Measurements from ENCODE around the gene PNLIPRP3. TPM values are rescaled to one million over a fixed set of nuclear protein-coding genes. Genes with fewer than 3 reads are reported as not detected.

Gene PNLIPRP3
- total and polyA plus RNA-seq, 12 donors, result not detected

- peaks cover 0 to 8% (median 0%) of the 10 kb centered on the region in 7 donors for H3K27me3 ChIP-seq
- no peak overlapping the region for H3K27ac ChIP-seq
- TF ChIP-seq CTCF (IDR thresholded peaks at IDR 0.05), result no peak
- no peaks in the 10 kb centered on the region for H3K9me3 ChIP-seq
- no peak overlapping the region for H3K4me3 ChIP-seq
- intact Hi-C loops (cut with DNase I), result no loop called here
- no peak for DNase-seq
- no peak for ATAC-seq
- WGBS, 2 donors, result 73 to 80% methylated on average over 3 of the region's 3 CpGs
- no peaks in the 10 kb centered on the region for H3K36me3 ChIP-seq
- H3K4me1 ChIP-seq, result no peaks in the 10 kb centered on the region
Measured at GRCh38 chr10:116510565-116510964, 82.9 kb downstream of the PNLIPRP3 start.

GRCh38 chr10:116511365-116511764 lies 83.7 kb downstream of the PNLIPRP3 start:
- intact Hi-C loops (cut with DNase I), result no loop called here
- TF ChIP-seq CTCF (IDR thresholded peaks at IDR 0.05), result no peak
- Histone ChIP-seq H3K36me3 (no peaks in the 10 kb centered on the region), H3K4me3 (no peak overlapping the region), H3K4me1 (no peaks in the 10 kb centered on the region), H3K27me3 (peaks cover 0 to 8% (median 0%) of the 10 kb centered on the region in 7 donors), H3K9me3 (no peaks in the 10 kb centered on the region), H3K27ac (no peak overlapping the region)
- WGBS, 2 donors, result 56 to 57% methylated on average over 3 of the region's 3 CpGs
- ATAC-seq (no peak), DNase-seq (no peak)

- DNase-seq (peak in 1 of 2 donors; percentile 7), ATAC-seq (no peak)
- Histone ChIP-seq H3K4me3 (no peak overlapping the region), H3K27ac (no peak overlapping the region), H3K9me3 (no peaks in the 10 kb centered on the region), H3K4me1 (no peaks in the 10 kb centered on the region), H3K27me3 (peaks cover 0 to 33% (median 11%) of the 10 kb centered on the region in 7 donors), H3K36me3 (no peaks in the 10 kb centered on the region)
- TF ChIP-seq CTCF (IDR thresholded peaks at IDR 0.05), result peak; percentile 48 to 85 (median 79)
- 33 to 34% methylated on average over 10 of the region's 10 CpGs for WGBS, 2 donors
- intact Hi-C loops (cut with DNase I), result no loop called here
Measured at GRCh38 chr10:116521424-116522290, 94.0 kb downstream of the PNLIPRP3 start.

- H3K4me3 ChIP-seq, result no peak overlapping the region
- TF ChIP-seq CTCF (IDR thresholded peaks at IDR 0.05), result no peak
- WGBS, 2 donors, result 74 to 85% methylated on average over 8 of the region's 8 CpGs
Measured at GRCh38 chr10:116522803-116523381, 95.2 kb downstream of the PNLIPRP3 start.

More at GRCh38 chr10:116522803-116523381, 95.2 kb downstream of the PNLIPRP3 start:
- no peak overlapping the region for H3K27ac ChIP-seq
- no peak for ATAC-seq
- H3K4me1 ChIP-seq, result no peaks in the 10 kb centered on the region
- peaks cover 0 to 33% (median 11%) of the 10 kb centered on the region in 7 donors for H3K27me3 ChIP-seq
- no peaks in the 10 kb centered on the region for H3K36me3 ChIP-seq
- no peak for DNase-seq
- H3K9me3 ChIP-seq, result no peaks in the 10 kb centered on the region
- intact Hi-C loops (cut with DNase I), result no loop called here

Data from heart right ventricle (tissue), 16 donors.